DMS53 treated with DMSO at 0.1 percent for 48 hours (cell line): Measurements from ENCODE around the gene MEIS1.

Source experiments
- DNase-seq: peaks from one replicate; lab custom pipeline; 2025; ENCODE audit not compliant: unreplicated experiment; lab: John Stamatoyannopoulos, UW

The MEIS1 gene

GRCh38 chr2:66431846-66432587, 2.9 kb upstream of the MEIS1 start:
- no peak for DNase-seq

- DNase-seq = peak; percentile 82
Observed at GRCh38 chr2:66432801-66433694, 1.9 kb upstream of the MEIS1 start.

DNA sequence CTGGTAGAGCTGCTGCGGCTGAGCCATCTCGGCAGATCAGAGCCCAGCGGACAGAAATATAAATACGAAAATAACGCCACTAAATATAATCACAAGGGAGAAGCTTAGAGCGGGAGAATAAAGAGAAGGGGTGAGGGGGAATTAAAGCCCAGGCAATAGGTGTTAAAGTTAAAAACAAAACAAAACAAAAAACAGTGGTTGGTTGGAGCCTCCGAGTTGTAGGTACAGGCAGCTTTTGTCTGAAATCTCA, 1.3 kb upstream of the MEIS1 start:
- DNase-seq = no peak

GRCh38 chr2:66433945-66434678, 813 bp upstream of the MEIS1 start:
- DNase-seq = peak; percentile 74

- DNase-seq = peak; percentile 38
Observed at GRCh38 chr2:66435549-66435875, 587 bp downstream of the MEIS1 start.

DNA sequence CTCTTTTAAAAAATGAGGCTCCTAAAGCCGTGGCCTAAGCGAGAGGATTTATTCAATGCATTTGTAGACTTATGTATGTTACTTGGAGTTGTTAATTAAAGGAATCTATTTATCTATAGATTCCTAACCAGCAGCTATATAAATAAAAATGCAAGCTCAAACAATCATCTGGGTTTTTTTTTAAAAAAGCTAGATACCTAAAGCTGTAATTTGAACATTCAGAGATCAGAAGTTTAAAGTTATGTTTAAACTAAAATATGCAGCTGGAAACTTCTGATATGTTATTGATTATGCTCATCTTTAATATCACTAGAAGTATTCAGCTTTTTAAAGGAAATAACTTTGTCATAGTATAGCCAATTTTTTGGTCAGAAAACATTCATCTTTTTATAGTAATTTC, 1.0 kb downstream of the MEIS1 start:
- DNase-seq = no peak

- DNase-seq = no peak
Observed at GRCh38 chr2:66436581-66437001, 1.7 kb downstream of the MEIS1 start.

GRCh38 chr2:66437109-66437690, 2.3 kb downstream of the MEIS1 start:
- DNase-seq = no peak

- DNase-seq = no peak
Observed at GRCh38 chr2:66437691-66438497, 3.0 kb downstream of the MEIS1 start.

DNA sequence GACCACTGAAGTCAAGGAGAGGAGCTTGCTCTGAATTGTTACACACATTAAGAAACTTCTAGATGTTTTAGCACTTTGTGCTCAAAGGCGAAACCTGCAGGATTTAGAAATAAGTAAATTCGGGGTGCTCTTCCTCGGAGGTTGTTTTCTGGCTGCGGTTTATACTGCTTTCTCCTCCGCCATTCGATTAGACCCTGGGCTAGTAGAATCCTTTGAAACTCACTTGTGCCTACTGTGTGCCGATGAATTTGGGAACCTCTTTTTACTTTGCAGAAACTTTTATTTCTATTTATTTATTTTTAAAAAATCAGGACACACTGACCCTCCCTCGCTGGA, 3.5 kb downstream of the MEIS1 start:
- DNase-seq = no peak

DNA sequence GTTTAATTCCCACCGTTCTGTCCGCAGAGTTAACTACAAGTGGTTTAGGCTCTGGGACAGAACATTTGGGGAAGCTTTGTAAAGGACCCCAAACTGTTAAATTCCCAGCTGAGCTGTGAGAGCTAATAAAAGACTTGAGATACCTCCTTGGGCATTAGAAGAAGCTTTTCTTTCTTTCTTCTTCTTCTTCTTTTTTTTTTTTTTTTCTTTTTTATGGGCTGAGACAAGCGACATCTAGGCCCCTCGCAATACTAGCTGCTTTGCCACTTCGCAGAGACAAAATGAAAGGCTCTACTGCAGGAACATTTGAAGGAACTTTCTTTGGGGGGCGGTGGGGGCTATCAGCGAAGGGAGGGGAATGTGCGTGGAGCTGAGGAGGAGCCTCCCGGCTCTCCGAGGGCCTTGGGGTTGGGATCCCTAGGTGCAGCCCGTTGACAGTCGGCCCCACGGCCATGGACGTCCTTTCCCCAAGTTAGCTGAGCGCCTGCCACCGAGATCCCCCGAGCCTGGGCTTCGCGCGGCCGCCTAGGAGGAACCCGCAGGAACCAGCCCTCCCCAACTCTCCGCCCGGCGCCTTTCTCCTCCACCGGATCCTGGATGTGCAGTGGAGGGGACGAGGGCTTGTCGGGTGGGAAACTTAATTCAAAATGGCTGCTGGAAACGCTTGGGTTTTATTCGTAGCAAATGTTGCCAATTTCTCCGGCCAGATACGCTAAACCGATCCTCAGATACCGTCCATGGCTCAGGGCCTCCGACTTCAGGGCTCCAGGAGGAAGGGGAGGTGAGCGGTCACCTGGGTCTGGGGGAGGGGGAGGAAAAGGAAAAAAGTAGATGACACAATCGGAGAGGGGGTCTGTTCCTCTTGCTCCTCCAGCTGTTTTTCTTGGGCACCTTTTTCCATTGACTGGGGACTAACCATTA, 4.2 kb downstream of the MEIS1 start:
- no peak for DNase-seq

DNA sequence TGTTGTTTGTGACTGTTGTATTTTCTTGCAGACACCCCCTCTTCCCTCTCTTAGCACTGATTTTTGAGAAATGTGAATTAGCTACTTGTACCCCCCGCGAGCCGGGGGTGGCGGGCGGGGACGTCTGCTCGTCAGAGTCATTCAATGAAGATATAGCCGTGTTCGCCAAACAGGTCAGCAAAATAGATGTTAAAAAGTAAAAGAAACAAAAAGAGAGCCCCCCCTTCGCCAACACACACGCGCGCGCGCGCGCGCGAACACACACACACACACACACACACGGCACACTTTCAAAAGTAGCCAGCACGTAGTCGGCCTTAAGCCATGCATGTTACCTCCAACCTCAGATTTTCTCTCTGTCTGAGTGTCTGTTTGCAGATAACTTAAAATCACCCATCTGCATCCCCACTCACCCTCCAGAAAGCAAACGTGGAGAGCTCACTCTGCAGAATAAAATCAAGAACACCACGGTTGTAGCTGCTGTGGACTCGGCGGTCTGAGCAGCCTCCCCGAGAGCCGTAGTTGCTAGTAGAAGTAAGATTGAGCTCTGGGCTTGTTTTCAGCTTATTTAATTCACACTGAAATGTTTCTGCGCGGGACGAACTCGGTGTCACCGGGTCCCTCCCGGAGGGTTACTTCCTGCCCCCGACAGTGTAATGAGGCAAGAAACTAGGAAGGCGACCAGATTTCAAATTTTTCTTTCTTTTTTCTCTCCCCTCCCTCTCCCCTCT, 5.1 kb downstream of the MEIS1 start:
- DNase-seq = no peak

GRCh38 chr2:66440708-66441497, 6.0 kb downstream of the MEIS1 start:
- no peak for DNase-seq

DNA sequence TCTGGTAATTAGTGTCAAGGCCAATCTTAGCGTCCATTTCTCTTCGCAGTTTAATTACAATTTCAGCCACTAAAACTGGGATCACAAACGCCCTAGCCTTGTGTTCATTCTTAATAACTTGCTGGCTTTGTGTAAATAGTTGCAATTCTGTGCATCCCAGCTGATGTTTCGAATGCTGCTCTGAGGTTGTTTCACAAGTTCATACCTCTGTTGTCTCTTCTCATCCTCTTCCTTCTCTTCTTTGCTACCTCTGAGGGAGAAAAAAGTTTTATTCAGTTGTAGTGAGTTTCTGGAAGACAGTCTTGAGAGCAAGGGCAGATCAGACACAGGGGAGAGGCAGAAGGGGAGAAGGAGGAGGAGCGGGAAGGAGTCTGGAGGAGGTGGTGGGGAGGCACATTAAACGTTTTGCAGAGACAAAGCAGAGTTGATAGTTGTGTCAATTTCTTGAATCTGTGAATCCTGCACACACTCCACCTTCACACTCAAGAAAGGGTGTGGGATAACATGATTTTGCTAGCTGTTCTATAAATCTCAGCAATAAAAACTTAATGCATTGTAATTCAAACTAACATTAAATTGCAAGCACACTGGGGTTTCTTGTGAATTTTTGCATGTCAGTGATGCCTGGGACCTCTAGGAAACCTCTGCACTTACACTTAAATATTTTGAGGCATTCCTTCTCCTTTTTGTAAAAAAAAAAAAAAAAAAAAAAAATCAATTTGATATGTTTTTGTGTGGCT, 6.8 kb downstream of the MEIS1 start:
- DNase-seq = no peak

GRCh38 chr2:66442516-66443185, 7.7 kb downstream of the MEIS1 start:
- no peak for DNase-seq

- no peak for DNase-seq
Observed at GRCh38 chr2:66443186-66443978, 8.5 kb downstream of the MEIS1 start.
